Activated naive CD4-positive, alpha-beta T cell treated with anti-CD3 and anti-CD28 coated beads, Interleukin-2, amount 50 U/mL, for 24 hours (primary cell): ENCODE data around the gene RUNX1.

Experiments
- H3K27ac Mint-ChIP-seq: one replicate; pipeline ENCODE4 v1.8.0; 2021; ENCODE audit warnings: mild to moderate bottlenecking, mixed read lengths
- H3K27me3 Mint-ChIP-seq: one replicate; pipeline ENCODE4 v1.8.0; 2021; ENCODE audit warnings: mixed read lengths
- H3K36me3 Mint-ChIP-seq: one replicate; pipeline ENCODE4 v1.8.0; 2021; ENCODE audit warnings: mixed read lengths
- H3K4me1 Mint-ChIP-seq: one replicate; pipeline ENCODE4 v1.8.0; 2021; ENCODE audit warnings: mixed read lengths
- H3K4me3 Mint-ChIP-seq: one replicate; pipeline ENCODE4 v1.8.0; 2021; ENCODE audit warnings: mild to moderate bottlenecking, mixed read lengths
- H3K9me3 Mint-ChIP-seq: one replicate; pipeline ENCODE4 v1.8.0; 2021; ENCODE audit warnings: mixed read lengths

Gene RUNX1

GRCh38 chr21:34745557-34746255 is 303.4 kb downstream of the RUNX1 start:
- H3K9me3 Mint-ChIP-seq, result no peaks in the 10 kb centered on the region
- H3K4me3 Mint-ChIP-seq, result peak overlapping the region; percentile 66
- H3K4me1 Mint-ChIP-seq, result peaks cover 3% of the 10 kb centered on the region
- H3K36me3 Mint-ChIP-seq, result no peaks in the 10 kb centered on the region
- H3K27ac Mint-ChIP-seq, result peak overlapping the region; percentile 59
- H3K27me3 Mint-ChIP-seq, result peaks cover 2% of the 10 kb centered on the region

- Mint-ChIP-seq H3K9me3 (no peaks in the 10 kb centered on the region), H3K27me3 (peaks cover 2% of the 10 kb centered on the region), H3K36me3 (no peaks in the 10 kb centered on the region), H3K4me1 (peaks cover 3% of the 10 kb centered on the region), H3K27ac (no peak overlapping the region), H3K4me3 (no peak overlapping the region)
Measured at GRCh38 chr21:34744801-34745200, 304.3 kb downstream of the RUNX1 start.

- Mint-ChIP-seq H3K4me3 (no peak overlapping the region), H3K36me3 (no peaks in the 10 kb centered on the region), H3K4me1 (peaks cover 3% of the 10 kb centered on the region), H3K9me3 (no peaks in the 10 kb centered on the region), H3K27me3 (peaks cover 2% of the 10 kb centered on the region), H3K27ac (no peak overlapping the region)
Measured at GRCh38 chr21:34743831-34744230, 305.3 kb downstream of the RUNX1 start.

GRCh38 chr21:34743285-34743684 is 305.8 kb downstream of the RUNX1 start:
- H3K36me3 Mint-ChIP-seq, result no peaks in the 10 kb centered on the region
- H3K27me3 Mint-ChIP-seq, result peaks cover 2% of the 10 kb centered on the region
- peaks cover 3% of the 10 kb centered on the region for H3K4me1 Mint-ChIP-seq
- H3K27ac Mint-ChIP-seq, result no peak overlapping the region
- no peaks in the 10 kb centered on the region for H3K9me3 Mint-ChIP-seq
- H3K4me3 Mint-ChIP-seq, result no peak overlapping the region

- no peak overlapping the region for H3K4me3 Mint-ChIP-seq
- no peaks in the 10 kb centered on the region for H3K9me3 Mint-ChIP-seq
- peaks cover 2% of the 10 kb centered on the region for H3K27me3 Mint-ChIP-seq
- H3K36me3 Mint-ChIP-seq, result no peaks in the 10 kb centered on the region
- no peaks in the 10 kb centered on the region for H3K4me1 Mint-ChIP-seq
- no peak overlapping the region for H3K27ac Mint-ChIP-seq
Measured at GRCh38 chr21:34740198-34740597, 308.9 kb downstream of the RUNX1 start.
